GM04504 (cell line): ENCODE measurements around the gene KCNH4.

Experiments
- DNase-seq: peaks from one replicate; pipeline ENCODE4 v3.0.0-alpha.2; 2012; ENCODE audit warnings: low read depth

Gene KCNH4

GRCh38 chr17:42135664-42136653 is 45.0 kb downstream of the KCNH4 start:
- no peak for DNase-seq

GRCh38 chr17:42135151-42135550 is 45.8 kb downstream of the KCNH4 start:
- DNase-seq = no peak

GRCh38 chr17:42133461-42134041 is 47.4 kb downstream of the KCNH4 start:
- no peak for DNase-seq

- DNase-seq = peak; percentile 71
These were observed 48.0 kb downstream of the KCNH4 start for GRCh38 chr17:42132941-42133340.

GRCh38 chr17:42131981-42132432 is 48.9 kb downstream of the KCNH4 start:
- no peak for DNase-seq

- DNase-seq = no peak
These were observed 49.7 kb downstream of the KCNH4 start for GRCh38 chr17:42131232-42131631.

GRCh38 chr17:42130310-42130936 is 50.5 kb downstream of the KCNH4 start:
- no peak for DNase-seq

- no peak for DNase-seq
These were observed 51.7 kb downstream of the KCNH4 start for GRCh38 chr17:42129109-42129837.

- no peak for DNase-seq
These were observed 53.5 kb downstream of the KCNH4 start for GRCh38 chr17:42127414-42127813.

- DNase-seq = no peak
These were observed 54.1 kb downstream of the KCNH4 start for GRCh38 chr17:42126836-42127235.

- no peak for DNase-seq
These were observed 55.4 kb downstream of the KCNH4 start for GRCh38 chr17:42125565-42125964.

- no peak for DNase-seq
These were observed 56.7 kb downstream of the KCNH4 start for GRCh38 chr17:42124256-42124655.

- DNase-seq = no peak
These were observed 58.3 kb downstream of the KCNH4 start, which contains the start of gene HSPB9 for GRCh38 chr17:42122371-42123303. Gene HSPB9, plus strand, starts transcription at chr17:42122804. Its CDS starts 47 bp downstream, at chr17:42122851.

GRCh38 chr17:42120770-42121769 is 59.9 kb downstream of the KCNH4 start, which contains the start of gene KAT2A:
Gene KAT2A, minus strand, starts transcription at chr17:42121367. Its CDS starts 63 bp downstream, at chr17:42121304.
- DNase-seq = peak; percentile 61

- no peak for DNase-seq
These were observed 60.7 kb downstream of the KCNH4 start for GRCh38 chr17:42120161-42120769.

GRCh38 chr17:42119301-42119700 is 61.6 kb downstream of the KCNH4 start:
- no peak for DNase-seq

GRCh38 chr17:42118545-42118944 is 62.4 kb downstream of the KCNH4 start:
- DNase-seq = no peak

- DNase-seq = no peak
These were observed 62.8 kb downstream of the KCNH4 start for GRCh38 chr17:42118126-42118510.
